GM12892 (cell line): ENCODE measurements around the gene ZBTB1.

Experiments used
- POLR2A ChIP-seq: IDR thresholded peaks from 2 replicates; pipeline ENCODE4 v1.6.1; 2011; ENCODE audit warnings: low read depth, low read length, control low read depth
- POLR2AphosphoS5 ChIP-seq: IDR thresholded peaks from 2 replicates; pipeline ENCODE4 v1.6.1; 2011; ENCODE audit warnings: low read depth, low read length, control low read depth
- TAF1 ChIP-seq: IDR thresholded peaks from 2 replicates; pipeline ENCODE4 v1.6.1; 2011; ENCODE audit warnings: low read depth, mild to moderate bottlenecking, control low read depth, low read length, borderline replicate concordance

DNA sequence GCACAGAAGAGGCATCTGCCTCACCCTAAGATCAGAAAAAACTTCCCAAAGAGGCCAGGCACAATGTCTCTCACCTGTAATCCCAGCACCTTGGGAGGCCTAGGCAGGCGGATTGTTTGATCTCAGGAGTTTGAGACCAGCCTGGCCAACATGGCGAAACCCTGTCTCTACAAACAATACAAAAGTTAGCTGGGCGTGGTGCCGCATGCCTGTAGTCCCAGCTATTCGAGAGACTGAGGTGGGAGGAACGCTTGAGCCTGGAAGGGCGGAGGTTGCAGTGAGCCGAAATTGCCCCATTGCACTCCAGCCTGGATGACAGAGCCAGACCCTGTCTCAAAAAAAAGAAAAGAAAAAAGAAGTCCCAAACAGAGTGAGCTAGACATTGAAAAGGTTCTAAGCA, 4.5 kb downstream of the ZBTB1 start:
- TF ChIP-seq POLR2A (no peak), TAF1 (no peak), POLR2AphosphoS5 (no peak)
